HFFc6 (cell line): ENCODE data around the gene SEPTIN5. TPM values are rescaled to one million over a fixed set of nuclear protein-coding genes. Genes with fewer than 3 reads are reported as not detected.

Experiments
- DNase-seq: peaks from one replicate; pipeline ENCODE4 v3.0.0-alpha.2; 2018
- H3K27ac Mint-ChIP-seq: 2 replicates; pipeline ENCODE4 v1.8.0; 2020; ENCODE audit warnings: mild to moderate bottlenecking, mixed read lengths
- H3K27me3 Mint-ChIP-seq: 2 replicates; pipeline ENCODE4 v1.8.0; 2021; ENCODE audit warnings: mild to moderate bottlenecking, moderate library complexity, mixed read lengths; ENCODE audit not compliant: insufficient read depth
- H3K36me3 Mint-ChIP-seq: 2 replicates; pipeline ENCODE4 v1.8.0; 2021; ENCODE audit warnings: low read depth, mixed read lengths
- H3K4me1 Mint-ChIP-seq: 2 replicates; pipeline ENCODE4 v1.8.0; 2020; ENCODE audit warnings: low read depth, mixed read lengths
- H3K4me3 Mint-ChIP-seq: 2 replicates; pipeline ENCODE4 v1.8.0; 2020; ENCODE audit warnings: mild to moderate bottlenecking, moderate library complexity, mixed read lengths
- H3K9me3 Mint-ChIP-seq: 2 replicates; pipeline ENCODE4 v1.8.0; 2020; ENCODE audit warnings: mild to moderate bottlenecking, mixed read lengths
- total RNA-seq, 6 experiments: library from RNA; stranded (reverse); fragmentation: NEBNext Ultra II Directional; extraction: Animal tissue kit (Norgen Biotek cat#: 25700); gene quantifications; 2 replicates in 1 of 6; 3 replicates in 5 of 6; pipeline ENCODE4 v1.2.3, GENCODE V29; 2021
- TF ChIP-seq, protein P1 (sequence below): fragments of 200-600 bp; sonication (generic); IDR thresholded peaks from 2 replicates; pipeline ENCODE4 v1.5.0; 2021; ENCODE audit warnings: antibody characterized with exemption, mild to moderate bottlenecking

SEPTIN5 gene
- total RNA-seq, 6 experiments from 2014 or later = 4.9 to 13.7 (median 6.5) TPM

- H3K9me3 Mint-ChIP-seq = no peaks in the 10 kb centered on the region
- H3K27me3 Mint-ChIP-seq = peaks cover 25% of the 10 kb centered on the region
- H3K4me1 Mint-ChIP-seq = peaks cover 12% of the 10 kb centered on the region
- no peak for DNase-seq
- no peak overlapping the region for H3K27ac Mint-ChIP-seq
- H3K36me3 Mint-ChIP-seq = no peaks in the 10 kb centered on the region; the same call in 1 of the 2 replicates
- TF ChIP-seq, protein P1, sequence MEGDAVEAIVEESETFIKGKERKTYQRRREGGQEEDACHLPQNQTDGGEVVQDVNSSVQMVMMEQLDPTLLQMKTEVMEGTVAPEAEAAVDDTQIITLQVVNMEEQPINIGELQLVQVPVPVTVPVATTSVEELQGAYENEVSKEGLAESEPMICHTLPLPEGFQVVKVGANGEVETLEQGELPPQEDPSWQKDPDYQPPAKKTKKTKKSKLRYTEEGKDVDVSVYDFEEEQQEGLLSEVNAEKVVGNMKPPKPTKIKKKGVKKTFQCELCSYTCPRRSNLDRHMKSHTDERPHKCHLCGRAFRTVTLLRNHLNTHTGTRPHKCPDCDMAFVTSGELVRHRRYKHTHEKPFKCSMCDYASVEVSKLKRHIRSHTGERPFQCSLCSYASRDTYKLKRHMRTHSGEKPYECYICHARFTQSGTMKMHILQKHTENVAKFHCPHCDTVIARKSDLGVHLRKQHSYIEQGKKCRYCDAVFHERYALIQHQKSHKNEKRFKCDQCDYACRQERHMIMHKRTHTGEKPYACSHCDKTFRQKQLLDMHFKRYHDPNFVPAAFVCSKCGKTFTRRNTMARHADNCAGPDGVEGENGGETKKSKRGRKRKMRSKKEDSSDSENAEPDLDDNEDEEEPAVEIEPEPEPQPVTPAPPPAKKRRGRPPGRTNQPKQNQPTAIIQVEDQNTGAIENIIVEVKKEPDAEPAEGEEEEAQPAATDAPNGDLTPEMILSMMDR = no peak
- no peak overlapping the region for H3K4me3 Mint-ChIP-seq
Observed at GRCh38 chr22:19763458-19764298, 49.4 kb downstream of the SEPTIN5 start.

DNA sequence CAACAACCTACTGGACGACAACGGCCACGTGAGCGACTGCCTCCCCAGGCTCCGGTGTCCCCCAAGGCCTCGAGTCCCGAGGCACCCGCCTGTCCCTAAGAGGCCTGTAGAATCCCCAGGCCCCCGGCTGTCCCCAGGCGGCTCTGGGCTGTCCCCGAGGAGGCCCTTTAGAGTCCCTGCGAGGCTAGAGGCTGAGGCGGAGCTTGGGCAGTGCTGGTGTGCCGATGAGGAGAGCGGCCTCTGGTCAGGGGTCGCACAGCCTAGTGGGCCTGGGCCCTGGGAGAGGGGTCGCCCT lies 49.9 kb downstream of the SEPTIN5 start:
- no peaks in the 10 kb centered on the region; the same call in 1 of the 2 replicates for H3K36me3 Mint-ChIP-seq
- no peak overlapping the region for H3K27ac Mint-ChIP-seq
- no peak overlapping the region for H3K4me3 Mint-ChIP-seq
- no peaks in the 10 kb centered on the region for H3K9me3 Mint-ChIP-seq
- TF ChIP-seq, protein P1 = no peak
- peaks cover 12% of the 10 kb centered on the region for H3K4me1 Mint-ChIP-seq
- peaks cover 23% of the 10 kb centered on the region for H3K27me3 Mint-ChIP-seq
- DNase-seq = no peak

DNA sequence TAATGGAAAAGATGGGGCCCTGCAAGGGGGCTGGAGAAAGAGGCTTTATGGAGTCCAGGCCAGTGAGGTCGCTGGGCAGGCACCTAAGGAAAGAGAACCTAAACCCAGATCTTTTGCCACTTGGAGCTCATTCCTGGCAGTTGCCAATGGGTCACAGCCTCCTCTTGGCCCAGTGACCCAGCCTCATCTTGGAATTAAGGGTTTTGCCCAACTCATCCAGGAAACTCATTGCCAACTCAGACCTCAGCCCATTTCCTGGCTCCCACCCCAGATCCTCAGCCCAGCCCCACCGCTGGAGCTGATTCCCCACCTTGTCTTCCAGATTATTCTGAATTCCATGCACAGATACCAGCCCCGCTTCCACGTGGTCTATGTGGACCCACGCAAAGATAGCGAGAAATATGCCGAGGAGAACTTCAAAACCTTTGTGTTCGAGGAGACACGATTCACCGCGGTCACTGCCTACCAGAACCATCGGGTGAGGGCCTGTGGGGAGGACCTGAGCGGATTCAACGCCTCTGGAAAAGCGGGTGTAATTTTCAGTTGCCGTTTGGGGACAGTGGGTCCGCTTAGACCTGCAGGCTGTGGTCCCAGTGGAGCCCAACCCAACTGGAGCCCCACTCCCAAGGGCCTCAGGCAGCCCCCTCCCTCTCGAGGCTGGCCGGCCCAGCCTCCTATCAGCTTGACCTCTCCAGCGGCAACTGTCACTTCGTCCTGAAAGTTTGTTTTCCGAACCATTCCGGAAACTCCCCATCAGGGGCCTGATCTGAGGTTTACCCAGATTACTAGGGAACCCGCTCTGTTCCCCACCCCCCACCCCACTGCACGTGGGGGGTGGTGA lies 50.6 kb downstream of the SEPTIN5 start:
- Mint-ChIP-seq H3K4me1 (peaks cover 7% of the 10 kb centered on the region), H3K36me3 (no peaks in the 10 kb centered on the region; the same call in 1 of the 2 replicates), H3K9me3 (no peaks in the 10 kb centered on the region), H3K27me3 (peaks cover 22% of the 10 kb centered on the region), H3K27ac (no peak overlapping the region), H3K4me3 (peak overlapping the region; percentile 12; the same call in 1 of the 2 replicates)
- no peak for DNase-seq
- TF ChIP-seq, protein P1 = no peak

DNA sequence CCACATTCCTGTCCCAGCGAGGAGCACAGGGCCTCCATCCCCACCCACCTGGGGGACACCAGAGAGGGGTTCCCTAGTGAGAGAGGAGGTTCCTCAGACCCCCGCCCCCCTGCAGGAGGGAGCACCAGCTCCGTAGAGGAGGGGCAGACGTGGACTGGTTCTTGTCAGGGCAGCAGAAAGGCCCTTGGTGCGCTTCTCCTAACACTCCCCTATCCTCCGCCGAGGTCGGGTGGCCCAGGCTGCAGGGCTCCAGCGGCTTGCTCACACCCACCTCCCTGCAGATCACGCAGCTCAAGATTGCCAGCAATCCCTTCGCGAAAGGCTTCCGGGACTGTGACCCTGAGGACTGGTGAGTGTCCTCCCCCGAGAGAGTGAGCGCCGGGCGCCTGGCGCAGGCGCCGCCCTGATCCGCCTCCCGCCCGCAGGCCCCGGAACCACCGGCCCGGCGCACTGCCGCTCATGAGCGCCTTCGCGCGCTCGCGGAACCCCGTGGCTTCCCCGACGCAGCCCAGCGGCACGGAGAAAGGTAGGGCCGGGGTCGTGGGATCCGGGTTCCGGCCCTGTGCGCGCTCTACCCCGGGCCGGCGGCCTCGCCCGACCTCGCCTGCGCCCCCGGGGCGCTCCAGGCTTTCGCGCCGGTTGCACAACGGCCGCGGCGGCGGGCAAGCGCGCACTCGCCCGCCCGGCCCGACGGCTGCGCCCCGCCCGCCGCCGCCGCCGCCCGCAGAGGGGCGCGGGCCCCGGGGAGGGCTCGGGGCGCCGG lies 51.4 kb downstream of the SEPTIN5 start:
- Mint-ChIP-seq H3K36me3 (no peaks in the 10 kb centered on the region), H3K27ac (no peak overlapping the region), H3K4me1 (no peaks in the 10 kb centered on the region), H3K9me3 (no peaks in the 10 kb centered on the region), H3K4me3 (no peak overlapping the region), H3K27me3 (peaks cover 18% of the 10 kb centered on the region)
- TF ChIP-seq, protein P1 = no peak
- DNase-seq = no peak

GRCh38 chr22:19766240-19766510 lies 51.9 kb downstream of the SEPTIN5 start:
- Mint-ChIP-seq H3K4me3 (no peak overlapping the region), H3K36me3 (no peaks in the 10 kb centered on the region), H3K4me1 (no peaks in the 10 kb centered on the region), H3K27me3 (peaks cover 18% of the 10 kb centered on the region), H3K27ac (no peak overlapping the region), H3K9me3 (no peaks in the 10 kb centered on the region)
- TF ChIP-seq, protein P1 = no peak
- no peak for DNase-seq
